ENCODE results near the gene PTCRA.
"Not testable (repeated sequence)": the region's sequence is repeated elsewhere in the genome, so short reads cannot be mapped to it uniquely, and the experiment has no call there.

Gene PTCRA

DNA sequence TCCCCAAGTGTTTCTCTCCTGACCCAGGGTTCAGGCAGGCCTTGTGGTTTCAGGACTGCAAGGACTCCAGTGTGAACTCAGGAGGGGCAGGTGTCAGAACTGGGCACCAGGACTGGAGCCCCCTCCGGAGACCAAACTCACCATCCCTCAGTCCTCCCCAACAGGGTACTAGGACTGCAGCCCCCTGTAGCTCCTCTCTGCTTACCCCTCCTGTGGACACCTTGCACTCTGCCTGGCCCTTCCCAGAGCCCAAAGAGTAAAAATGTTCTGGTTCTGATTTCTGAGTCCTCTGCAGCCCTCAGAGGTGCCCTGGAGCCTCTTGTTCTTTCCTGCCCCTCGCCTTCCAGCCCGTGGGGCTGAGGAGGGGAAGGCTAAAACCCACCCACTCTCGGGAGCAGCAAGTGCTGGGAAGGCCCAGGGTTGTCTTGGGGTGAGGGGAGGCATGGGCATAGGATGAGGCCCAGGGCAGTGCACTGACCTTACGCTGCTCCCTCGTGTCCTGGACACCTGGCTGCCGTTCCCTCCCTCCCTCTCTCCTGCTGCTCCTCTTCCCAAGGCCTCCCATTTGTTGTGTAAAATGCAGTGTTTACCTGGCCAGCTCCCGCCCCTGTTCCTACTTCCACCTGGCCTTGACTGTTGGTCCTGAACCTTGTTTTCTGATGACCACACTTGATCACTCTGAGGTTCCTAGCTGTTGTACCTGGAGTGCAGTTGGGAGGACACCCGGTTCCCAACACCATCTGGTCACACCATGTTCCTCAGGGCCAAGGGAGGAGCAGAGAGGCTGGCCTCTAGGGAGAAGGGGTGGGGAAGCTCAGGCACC, 23.3 kb downstream of the PTCRA start:
- in situ Hi-C loops (cut with MboI; ENCODE audit: low sequenced_read_pairs): no loop called here

DNA sequence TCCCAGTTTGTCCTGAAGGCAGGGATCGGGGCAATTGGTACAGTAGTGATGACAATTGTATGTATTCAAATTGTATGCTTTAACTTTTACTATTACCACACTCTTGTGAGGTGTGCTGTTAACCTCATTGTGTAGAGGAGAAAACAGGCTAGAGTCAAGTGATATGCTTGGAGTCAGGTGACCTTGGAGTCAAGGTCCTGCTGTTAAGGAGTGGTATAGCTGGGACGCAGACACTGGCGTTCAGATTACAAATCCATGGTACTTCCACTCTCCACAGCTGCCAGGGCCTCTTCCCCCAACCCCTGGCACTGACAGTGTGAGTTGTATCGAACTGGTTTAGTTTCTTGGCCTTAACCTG, 23.9 kb downstream of the PTCRA start:
- in situ Hi-C loops (cut with MboI; ENCODE audit: low sequenced_read_pairs): no loop called here

DNA sequence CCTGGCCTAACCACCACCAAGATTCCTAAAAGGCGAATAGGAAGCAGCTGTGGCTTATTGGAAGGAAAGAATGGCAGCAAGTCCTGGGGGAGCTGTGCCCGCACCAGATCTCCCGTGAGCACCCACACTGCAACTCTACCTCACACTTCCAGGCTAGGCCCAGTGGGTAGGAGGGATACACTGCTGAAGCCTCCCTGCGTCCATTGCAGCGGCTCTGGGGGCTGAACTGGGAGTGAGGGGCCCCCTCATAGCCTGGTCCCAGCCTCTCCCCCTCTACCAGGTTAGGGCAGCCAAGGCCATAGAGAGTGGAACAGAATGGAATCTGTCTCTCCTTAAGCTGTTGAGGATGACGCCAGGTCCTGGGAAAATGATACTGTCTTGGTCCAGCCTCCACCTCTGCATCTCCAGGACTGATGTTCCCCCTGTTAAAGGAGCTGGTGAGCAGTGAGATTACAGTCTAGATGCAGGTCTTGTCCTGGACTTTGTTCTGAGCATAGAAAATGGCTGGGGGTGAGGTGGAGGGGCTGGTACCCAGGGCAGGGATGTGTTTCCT, 24.7 kb downstream of the PTCRA start:
- in situ Hi-C loops (cut with MboI; ENCODE audit: low sequenced_read_pairs): no loop called here

DNA sequence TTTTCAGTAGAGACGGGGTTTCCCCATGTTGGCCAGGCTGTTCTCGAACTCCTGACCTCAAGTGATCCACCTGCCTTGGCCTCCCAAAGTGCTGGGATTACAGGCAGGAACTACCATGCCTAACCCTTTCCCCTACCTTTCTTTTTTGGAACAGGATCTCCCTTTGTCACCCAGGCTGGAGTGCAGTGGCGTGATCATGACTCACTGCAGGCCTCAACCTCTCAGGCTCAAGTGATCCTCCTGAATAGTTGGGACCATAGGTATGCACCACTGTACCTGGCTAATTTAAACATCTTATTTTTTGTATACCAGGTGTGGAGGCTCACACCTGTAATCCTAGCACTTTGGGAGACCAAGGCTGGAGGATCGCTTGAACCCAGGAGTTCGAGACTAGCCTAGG, 25.5 kb downstream of the PTCRA start:
- in situ Hi-C loops (cut with MboI; ENCODE audit: low sequenced_read_pairs): not testable (repeated sequence)

DNA sequence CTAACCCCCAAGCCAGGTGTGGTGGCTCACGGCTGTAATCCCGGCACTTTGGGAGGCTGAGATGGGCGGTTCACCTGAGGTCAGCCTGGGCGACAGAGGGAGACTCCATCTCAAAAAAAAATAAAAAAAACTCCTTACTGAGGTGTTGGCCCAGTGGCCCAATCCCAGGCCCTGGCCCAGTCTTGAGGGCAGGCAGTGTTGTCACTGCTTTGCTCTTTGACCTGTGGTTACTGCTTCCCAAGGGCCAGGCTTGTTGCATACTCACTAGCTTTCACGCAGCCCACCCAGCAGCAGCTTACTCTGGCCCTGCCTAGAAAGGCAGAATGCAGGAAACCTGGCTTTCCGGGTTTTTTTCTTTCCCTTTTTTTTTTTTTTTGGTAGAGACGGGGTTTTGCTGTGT, 26.6 kb downstream of the PTCRA start:
- in situ Hi-C loops (cut with MboI; ENCODE audit: low sequenced_read_pairs): no loop called here

DNA sequence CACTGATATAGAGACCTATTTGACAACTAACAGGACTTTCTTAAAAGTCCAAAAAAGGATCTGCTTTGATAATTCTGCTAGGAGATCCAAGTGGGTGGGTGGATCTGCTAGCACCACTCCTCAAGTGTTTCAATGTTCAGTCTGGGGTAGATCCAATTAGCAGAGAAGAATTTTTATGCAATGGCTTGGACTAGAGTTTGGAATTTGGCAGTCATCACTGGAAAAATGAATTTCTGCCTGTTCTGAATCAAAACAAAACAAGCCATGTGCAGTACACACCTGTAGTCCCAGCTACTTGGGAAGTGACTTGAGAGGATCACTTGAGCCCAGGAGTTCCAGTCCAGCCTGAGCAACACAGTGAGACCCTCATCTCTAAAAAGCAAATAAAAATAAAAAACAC, 32.1 kb downstream of the PTCRA start:
- in situ Hi-C loops (cut with MboI; ENCODE audit: low sequenced_read_pairs): no loop called here

DNA sequence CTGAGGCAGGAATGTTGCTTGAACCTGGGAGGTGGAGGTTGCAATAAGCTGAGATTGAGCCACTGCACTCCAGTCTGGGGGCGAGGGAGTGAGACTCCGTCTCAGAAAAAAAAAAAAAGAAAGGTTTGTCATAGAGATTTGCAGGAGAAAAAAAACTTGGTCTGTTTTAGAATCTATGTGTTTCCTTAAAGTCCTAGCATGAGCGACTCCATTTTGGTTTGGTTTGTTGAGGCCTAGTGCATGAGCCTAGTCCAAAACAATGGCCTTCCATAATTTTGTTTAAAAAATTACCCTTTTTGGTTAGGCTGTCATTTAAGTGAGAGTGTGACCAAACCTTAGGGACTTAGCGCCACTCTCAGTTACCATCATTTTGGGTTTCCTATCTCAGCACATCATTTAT, 36.5 kb downstream of the PTCRA start:
- in situ Hi-C loops (cut with MboI; ENCODE audit: low sequenced_read_pairs): no loop called here

DNA sequence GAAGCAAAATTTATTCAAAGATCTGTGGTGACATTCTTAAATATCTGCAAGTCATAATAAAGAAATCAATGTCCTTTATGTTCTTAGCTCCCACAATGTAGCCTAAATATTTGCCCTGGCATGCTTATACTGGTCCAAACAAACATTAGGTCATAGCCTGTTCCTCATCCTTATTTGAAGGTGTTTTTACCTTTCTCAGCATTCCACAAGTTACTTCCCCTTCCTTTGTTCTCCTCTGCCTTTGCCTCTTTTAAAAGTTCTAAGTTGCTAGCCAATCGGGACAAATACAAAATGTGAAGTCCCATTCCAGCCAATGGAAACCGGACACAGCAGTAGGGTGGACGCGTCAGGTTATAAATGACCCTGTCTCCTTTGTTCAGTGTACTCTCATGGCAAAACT, 38.6 kb downstream of the PTCRA start:
- in situ Hi-C loops (cut with MboI; ENCODE audit: low sequenced_read_pairs): not testable (repeated sequence)

DNA sequence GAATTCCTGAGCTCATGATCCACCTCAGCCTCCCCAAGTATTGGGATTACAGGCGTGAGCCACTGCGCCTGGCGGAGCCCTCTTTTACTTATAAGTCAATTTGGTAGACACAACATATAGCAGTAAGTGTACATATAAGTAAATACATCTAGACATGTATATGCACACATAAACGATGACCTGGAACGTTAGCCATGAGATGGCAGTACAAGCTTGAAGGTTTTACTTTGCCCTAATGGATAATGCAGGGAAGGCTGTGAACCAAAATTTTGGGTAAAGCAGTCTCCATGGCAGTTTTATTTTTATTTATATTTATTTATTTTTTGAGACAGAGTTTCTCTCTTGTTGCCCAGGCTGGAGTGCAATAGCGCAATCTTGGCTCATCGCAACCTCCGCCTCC, 42.3 kb downstream of the PTCRA start:
- in situ Hi-C loops (cut with MboI; ENCODE audit: low sequenced_read_pairs): no loop called here

DNA sequence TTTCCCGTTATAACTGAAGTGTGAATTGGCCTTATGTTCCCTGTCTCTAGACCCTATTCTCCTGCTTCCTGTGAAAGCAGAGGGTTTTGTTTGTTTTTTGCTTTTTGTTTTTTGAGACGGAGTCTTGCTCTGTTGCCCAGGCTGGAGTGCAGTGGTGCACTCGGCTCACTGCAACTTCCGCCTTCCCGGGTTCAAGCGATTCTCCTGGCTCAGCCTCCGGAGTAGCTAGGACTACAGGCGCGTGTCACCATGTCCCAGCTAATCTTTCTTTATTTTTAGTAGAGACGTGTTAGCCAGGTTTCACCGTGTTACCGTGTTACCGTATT, 44.0 kb downstream of the PTCRA start:
- in situ Hi-C loops (cut with MboI; ENCODE audit: low sequenced_read_pairs): no loop called here

DNA sequence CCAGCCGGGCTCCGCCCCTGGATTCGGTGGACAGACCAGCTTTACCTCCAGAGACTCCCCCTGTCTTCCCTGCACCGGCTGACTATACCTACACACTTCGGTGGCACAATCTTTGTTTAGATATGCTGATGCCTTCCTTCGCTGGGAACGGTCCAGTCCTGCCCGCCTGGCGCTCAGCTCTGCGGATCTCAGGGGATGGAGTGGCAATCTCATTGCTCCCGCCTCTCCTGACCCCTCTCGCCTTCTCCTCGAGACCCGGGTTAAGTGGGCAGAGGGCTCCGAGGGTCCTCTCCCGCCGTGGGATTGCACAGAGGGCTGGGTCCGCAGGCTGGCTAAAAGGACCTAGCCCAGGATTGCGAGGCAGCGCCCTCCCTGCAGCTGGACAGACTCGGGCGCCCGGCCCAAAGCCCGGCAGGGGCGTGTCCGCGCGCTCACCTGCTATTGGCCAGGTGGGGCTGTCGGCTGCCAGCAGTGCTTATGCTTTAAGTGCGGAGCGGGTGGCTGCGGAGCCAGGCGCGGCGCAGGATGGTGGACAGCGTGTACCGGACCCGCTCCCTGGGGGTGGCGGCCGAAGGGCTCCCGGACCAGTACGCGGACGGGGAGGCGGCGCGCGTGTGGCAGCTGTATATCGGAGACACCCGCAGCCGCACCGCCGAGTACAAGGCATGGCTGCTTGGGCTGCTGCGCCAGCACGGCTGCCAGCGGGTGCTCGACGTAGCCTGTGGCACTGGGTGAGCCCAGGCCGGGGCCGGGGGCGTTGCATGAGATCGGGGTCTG, 44.6 kb downstream of the PTCRA start, which contains the start of gene GNMT:
Gene GNMT (plus strand): TSS at position 512 of the 777 bp plus-strand sequence. CDS start 14 bp downstream, at position 526.
- in situ Hi-C loops (cut with MboI; ENCODE audit: low sequenced_read_pairs): no loop called here

DNA sequence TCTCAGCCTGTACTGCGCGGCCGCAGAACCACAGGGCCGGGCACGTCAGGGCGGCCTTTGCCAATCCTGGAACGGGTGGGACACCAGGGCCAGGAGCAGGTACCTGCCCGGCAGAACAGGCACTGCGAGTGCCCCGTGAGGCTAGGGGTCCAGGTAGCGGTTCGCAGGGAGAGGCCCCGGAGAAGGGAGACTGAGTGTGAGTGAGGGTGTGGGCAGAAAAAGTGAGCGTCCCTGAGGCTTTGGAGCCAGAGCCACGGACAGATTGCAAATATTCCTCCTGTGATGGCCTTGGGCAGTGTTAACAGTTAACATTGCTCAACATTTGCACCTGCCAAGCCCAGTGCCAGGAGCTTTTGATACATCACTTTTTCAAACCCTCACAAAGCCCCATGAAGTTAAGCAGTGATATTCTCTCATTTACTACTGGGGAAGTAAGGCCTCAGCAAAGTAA, 45.2 kb downstream of the PTCRA start:
- in situ Hi-C loops (cut with MboI; ENCODE audit: low sequenced_read_pairs): no loop called here

DNA sequence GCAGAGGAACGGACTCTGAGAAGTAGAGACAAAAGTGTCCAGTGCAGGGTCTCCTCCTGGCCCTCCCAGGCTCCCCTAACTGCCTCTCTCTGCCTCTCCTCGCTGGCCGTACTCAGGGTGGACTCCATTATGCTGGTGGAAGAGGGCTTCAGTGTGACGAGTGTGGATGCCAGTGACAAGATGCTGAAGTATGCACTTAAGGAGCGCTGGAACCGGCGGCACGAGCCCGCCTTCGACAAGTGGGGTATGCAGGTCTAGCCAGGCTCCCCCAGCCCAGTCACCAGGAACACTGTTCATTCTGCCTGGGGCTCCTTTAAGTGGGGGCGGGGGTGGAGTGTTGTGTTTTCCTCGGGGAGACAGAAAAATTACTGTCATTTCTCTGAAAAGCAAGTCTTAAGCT, 46.2 kb downstream of the PTCRA start:
- in situ Hi-C loops (cut with MboI; ENCODE audit: low sequenced_read_pairs): no loop called here

DNA sequence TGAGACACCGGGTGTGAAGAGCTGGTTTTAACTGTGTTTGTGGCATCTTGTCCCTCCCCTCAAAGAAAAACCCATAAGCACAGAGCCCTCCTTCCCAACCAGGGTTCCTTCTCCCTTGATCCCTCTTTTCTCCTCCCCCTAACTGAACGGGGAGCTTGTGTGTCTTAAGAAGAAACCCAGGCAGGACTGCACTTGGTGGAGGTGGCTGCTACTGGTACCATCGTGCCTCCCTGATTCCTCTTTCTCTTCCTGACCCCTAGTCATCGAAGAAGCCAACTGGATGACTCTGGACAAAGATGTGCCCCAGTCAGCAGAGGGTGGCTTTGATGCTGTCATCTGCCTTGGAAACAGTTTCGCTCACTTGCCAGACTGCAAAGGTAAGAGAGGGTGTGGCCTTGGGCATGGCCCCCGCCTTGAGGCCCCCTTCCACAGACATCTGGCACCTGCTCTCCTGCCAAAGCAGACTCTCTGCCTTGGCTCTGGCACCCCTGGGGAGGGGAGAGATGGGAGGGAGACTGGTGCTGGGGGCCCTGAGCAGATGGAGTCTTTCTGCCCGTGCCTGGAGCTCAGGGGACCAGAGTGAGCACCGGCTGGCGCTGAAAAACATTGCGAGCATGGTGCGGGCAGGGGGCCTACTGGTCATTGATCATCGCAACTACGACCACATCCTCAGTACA, 46.8 kb downstream of the PTCRA start:
- in situ Hi-C loops (cut with MboI; ENCODE audit: low sequenced_read_pairs): no loop called here

DNA sequence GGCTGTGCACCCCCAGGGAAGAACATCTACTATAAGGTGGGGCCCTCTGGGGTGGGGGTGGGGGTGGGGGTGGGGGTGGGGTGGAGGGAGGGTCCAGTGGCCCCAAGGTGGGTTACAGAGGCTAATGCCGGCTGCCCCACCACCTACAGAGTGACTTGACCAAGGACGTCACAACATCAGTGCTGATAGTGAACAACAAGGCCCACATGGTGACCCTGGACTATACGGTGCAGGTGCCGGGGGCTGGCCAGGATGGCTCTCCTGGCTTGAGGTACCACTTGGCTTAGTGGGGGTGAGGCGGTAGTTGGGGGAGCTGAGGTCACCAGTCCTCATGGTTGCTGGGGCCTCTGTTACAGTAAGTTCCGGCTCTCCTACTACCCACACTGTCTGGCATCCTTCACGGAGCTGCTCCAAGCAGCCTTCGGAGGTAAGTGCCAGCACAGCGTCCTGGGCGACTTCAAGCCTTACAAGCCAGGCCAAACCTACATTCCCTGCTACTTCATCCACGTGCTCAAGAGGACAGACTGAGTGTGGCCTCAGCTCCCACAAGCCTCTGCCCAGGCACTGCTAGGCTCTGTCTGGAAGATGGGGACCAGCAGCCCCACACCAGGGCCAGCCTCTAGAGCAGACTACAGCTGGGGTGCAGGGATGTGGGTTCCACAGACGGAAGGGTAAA, 47.5 kb downstream of the PTCRA start:
- in situ Hi-C loops (cut with MboI; ENCODE audit: low sequenced_read_pairs): no loop called here

DNA sequence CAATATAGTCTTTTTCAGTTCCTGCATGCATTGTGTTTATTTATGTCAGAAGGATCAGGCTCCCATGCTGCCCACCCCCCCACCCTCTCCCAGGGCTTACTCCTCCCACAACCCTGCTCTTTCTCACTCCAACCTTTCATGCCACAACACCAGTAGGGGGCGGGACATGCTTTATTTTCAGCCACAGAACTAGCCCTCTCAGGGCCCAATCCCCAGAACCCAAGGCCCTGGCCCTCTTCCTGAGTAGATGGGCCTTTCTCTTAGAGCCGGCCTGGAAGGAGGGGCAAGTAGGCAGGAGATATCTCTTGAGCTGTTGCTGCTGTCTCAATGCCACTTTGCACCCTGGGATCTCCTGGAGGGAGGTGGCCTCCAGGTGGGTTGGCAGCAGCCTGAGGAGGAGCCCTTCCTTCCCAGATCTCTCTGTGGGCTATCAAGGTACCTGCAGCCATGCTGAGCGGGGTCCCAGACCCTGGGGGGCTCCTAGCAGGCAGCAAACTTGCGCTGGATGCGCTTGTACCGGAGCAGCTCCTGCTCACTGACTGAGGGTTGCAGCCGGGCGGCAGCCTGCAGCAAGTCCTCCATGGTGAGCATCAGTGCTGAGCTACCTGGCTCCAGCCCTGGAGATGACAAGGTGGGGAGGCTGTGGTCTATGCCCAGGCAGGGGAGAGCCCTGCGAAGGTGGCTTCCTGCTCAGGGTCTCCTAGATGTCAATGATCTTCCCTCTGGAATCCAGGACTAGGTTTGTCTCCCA, 48.2 kb downstream of the PTCRA start:
- in situ Hi-C loops (cut with MboI; ENCODE audit: low sequenced_read_pairs): no loop called here

DNA sequence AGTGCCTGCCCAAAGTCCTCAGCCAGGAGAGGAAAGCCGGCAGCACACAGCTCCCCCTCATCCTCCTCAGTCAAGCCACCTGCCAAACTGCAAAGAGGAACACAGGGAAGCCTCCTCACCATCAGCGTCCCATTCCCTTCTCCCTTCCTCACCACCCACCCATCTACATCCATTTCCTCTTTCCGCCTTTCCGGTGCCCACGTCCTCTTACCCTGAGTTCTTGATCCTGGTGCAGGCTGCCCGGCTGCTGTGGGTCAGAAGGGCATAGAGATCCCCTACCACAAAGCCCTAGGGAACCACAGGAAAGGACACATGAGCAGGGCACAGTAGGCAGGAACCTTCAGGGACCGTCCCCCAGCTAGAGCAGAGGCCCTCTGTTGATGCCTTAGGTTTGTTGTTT, 50.7 kb downstream of the PTCRA start:
- in situ Hi-C loops (cut with MboI; ENCODE audit: low sequenced_read_pairs): no loop called here

DNA sequence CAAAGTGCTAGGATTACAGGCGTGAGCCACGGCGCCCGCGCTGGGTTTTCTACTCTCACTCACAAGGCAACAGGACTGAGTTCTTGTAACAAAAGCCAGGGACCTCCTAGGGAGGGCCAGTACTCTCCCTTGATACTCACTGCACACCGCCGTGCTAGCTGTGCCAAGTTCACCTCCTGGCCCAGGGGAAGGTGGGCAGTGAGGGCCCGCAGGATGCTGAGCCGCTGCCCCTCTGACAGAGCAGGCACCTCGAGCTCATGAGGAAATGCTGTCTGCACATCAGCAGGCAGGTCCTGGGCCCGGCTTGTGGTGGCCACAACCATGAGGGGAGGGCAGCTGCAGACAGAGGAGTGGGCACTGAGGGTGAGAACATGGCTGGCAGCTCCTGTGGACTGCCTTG, 51.4 kb downstream of the PTCRA start:
- in situ Hi-C loops (cut with MboI; ENCODE audit: low sequenced_read_pairs): no loop called here

DNA sequence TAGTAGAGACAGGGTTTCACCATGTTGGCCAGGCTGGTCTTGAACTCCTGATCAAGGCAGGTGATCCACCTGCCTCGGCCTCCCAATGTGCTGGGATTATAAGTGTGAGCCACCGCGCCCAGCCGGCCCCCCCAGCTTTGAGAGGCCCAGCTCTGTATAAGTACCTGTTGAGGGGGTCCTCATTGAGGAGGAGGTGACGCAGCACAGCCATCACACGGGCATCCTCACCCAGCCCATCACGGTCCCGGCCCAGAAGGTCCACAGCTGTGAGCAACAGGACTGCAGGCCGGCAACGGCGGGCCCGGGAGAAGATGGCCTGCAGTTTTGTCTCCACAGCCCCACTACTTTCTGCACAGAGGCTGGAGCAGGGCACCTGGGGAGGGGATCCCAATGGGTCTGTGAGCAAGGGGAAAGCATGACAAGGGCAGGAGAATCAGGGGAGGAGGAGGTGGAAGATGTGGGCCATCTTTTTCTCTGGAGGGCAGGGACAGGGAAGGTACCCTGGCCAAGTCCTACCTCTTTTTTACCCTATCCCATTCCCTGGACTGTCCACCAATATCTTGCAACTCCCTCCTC, 52.4 kb downstream of the PTCRA start:
- in situ Hi-C loops (cut with MboI; ENCODE audit: low sequenced_read_pairs): no loop called here

DNA sequence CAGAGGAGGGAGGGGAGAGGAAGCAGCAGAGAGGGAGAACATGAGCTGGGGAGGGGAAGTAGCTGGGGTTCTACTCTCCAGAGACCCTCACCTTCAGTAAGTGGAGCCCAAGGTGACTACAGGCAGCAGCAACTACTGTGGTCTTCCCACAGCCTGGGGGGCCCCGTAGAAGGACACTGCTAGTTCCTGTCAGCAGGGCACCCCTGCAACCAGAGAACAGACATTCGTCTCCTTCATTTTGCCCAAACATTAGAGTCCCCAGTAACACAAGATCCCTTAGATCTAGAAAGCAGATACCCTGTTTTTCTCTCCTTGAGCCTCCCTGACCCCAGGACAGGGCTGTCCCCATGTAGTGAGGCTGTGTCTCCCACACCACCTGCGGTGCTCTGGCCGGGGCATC, 52.9 kb downstream of the PTCRA start:
- in situ Hi-C loops (cut with MboI; ENCODE audit: low sequenced_read_pairs): no loop called here
